Liver (tissue), 9 donors: ENCODE measurements around the gene PPHLN1. TPM values are rescaled to one million over a fixed set of nuclear protein-coding genes. Genes with fewer than 3 reads are reported as not detected.

ENCODE experiments used
- DNase-seq: peaks from one replicate; pipeline ENCODE4 v3.0.0-alpha.2; 2017; ENCODE audit warnings: low spot score
- H3K27ac ChIP-seq, 2 donors: one replicate each; pipeline ENCODE4 v1.7.0; 2013; ENCODE audit warnings: inconsistent platforms in 2 of 2, low read length in 2 of 2, control low read depth in 1 of 2, low read depth in 1 of 2, mild to moderate bottlenecking in 1 of 2
- H3K27me3 ChIP-seq, 4 donors: one replicate each; pipeline versions ENCODE4 v1.6.1 to v1.7.0; 2013; ENCODE audit warnings: low read length in 3 of 4, inconsistent platforms in 1 of 4, mild to moderate bottlenecking in 1 of 4, moderate library complexity in 1 of 4; ENCODE audit not compliant: control insufficient read depth in 4 of 4, insufficient read depth in 4 of 4
- H3K36me3 ChIP-seq, 4 donors: one replicate each; pipeline versions ENCODE4 v1.6.1 to v1.7.0; 2013; ENCODE audit warnings: low read length in 3 of 4, mild to moderate bottlenecking in 3 of 4, low read depth in 1 of 4, moderate library complexity in 1 of 4; ENCODE audit not compliant: control insufficient read depth in 4 of 4, insufficient read depth in 3 of 4
- H3K4me1 ChIP-seq, 4 donors: one replicate each; pipeline versions ENCODE4 v1.6.1 to v1.7.0; 2013; ENCODE audit warnings: low read length in 3 of 4, mild to moderate bottlenecking in 3 of 4, moderate library complexity in 1 of 4; ENCODE audit not compliant: control insufficient read depth in 4 of 4, insufficient read depth in 4 of 4
- H3K4me3 ChIP-seq, 3 donors: one replicate each; pipeline versions ENCODE4 v1.6.1 to v1.7.0; 2013; ENCODE audit warnings: low read length in 3 of 3, control low read depth in 1 of 3, low read depth in 1 of 3, mild to moderate bottlenecking in 1 of 3
- H3K9ac ChIP-seq, 2 donors: one replicate each; pipeline ENCODE4 v1.7.0; 2013; ENCODE audit warnings: low read length in 2 of 2, mild to moderate bottlenecking in 2 of 2, moderate library complexity in 2 of 2, control low read depth in 1 of 2, low read depth in 1 of 2
- H3K9me3 ChIP-seq, 4 donors: one replicate each; pipeline versions ENCODE4 v1.6.1 to v1.7.0; 2013; ENCODE audit warnings: low read length in 3 of 4; ENCODE audit not compliant: control insufficient read depth in 4 of 4
- ATF3 ChIP-seq: IDR thresholded peaks from 2 replicates; pipeline ENCODE4 v1.6.1; 2016; ENCODE audit warnings: antibody characterized with exemption
- CTCF ChIP-seq: fragments of 150-350 bp; IDR thresholded peaks from 2 replicates; pipeline ENCODE4 v1.5.1; 2017; ENCODE audit warnings: improper control_type of control experiment, low read depth, low read length; ENCODE audit not compliant: missing input control
- EGR1 ChIP-seq, 2 donors: IDR thresholded peaks; 2 replicates each; pipeline ENCODE4 v1.6.1; 2016 to 2018; ENCODE audit warnings: antibody characterized with exemption in 2 of 2, low read depth in 2 of 2
- FOXA1 ChIP-seq: IDR thresholded peaks from 2 replicates; pipeline ENCODE4 v1.6.1; 2016; ENCODE audit warnings: antibody characterized with exemption
- FOXA2 ChIP-seq: IDR thresholded peaks from 2 replicates; pipeline ENCODE4 v1.6.1; 2016; ENCODE audit warnings: antibody characterized with exemption
- GABPA ChIP-seq, 2 donors: IDR thresholded peaks in 1 of 2; conservative IDR thresholded peaks in 1 of 2; 2 replicates each; pipeline ENCODE4 v1.6.1; 2016; ENCODE audit warnings: antibody characterized with exemption in 2 of 2, mild to moderate bottlenecking in 1 of 2, moderate library complexity in 1 of 2
- HNF4A ChIP-seq, 2 donors: conservative IDR thresholded peaks; 2 replicates each; pipeline ENCODE4 v1.6.1; 2016; ENCODE audit warnings: antibody characterized with exemption in 2 of 2, mild to moderate bottlenecking in 2 of 2
- HNF4G ChIP-seq: IDR thresholded peaks from 2 replicates; pipeline ENCODE4 v1.6.1; 2016; ENCODE audit warnings: antibody characterized with exemption
- JUND ChIP-seq, 2 donors: IDR thresholded peaks; 2 replicates each; pipeline ENCODE4 v1.6.1; 2016; ENCODE audit warnings: antibody characterized with exemption in 2 of 2
- MAX ChIP-seq: IDR thresholded peaks from 2 replicates; pipeline ENCODE4 v1.6.1; 2016; ENCODE audit warnings: antibody characterized with exemption
- NR2F2 ChIP-seq: IDR thresholded peaks from 2 replicates; pipeline ENCODE4 v1.6.1; 2016; ENCODE audit warnings: antibody characterized with exemption
- RAD21 ChIP-seq, 2 donors: IDR thresholded peaks; 2 replicates each; pipeline ENCODE4 v1.6.1; 2016; ENCODE audit warnings: antibody characterized with exemption in 2 of 2, mild to moderate bottlenecking in 2 of 2
- REST ChIP-seq: IDR thresholded peaks from 2 replicates; pipeline ENCODE4 v1.6.1; 2016; ENCODE audit warnings: antibody characterized with exemption, mild to moderate bottlenecking
- RXRA ChIP-seq, 2 donors: IDR thresholded peaks; 2 replicates each; pipeline ENCODE4 v1.6.1; 2017 to 2018; ENCODE audit warnings: antibody characterized with exemption in 2 of 2, mild to moderate bottlenecking in 1 of 2
- SP1 ChIP-seq: IDR thresholded peaks from 2 replicates; pipeline ENCODE4 v1.6.1; 2018; ENCODE audit warnings: antibody characterized with exemption, mild to moderate bottlenecking
- TAF1 ChIP-seq: conservative IDR thresholded peaks from 2 replicates; pipeline ENCODE4 v1.6.1; 2016; ENCODE audit warnings: antibody characterized with exemption, mild to moderate bottlenecking
- YY1 ChIP-seq: IDR thresholded peaks from 2 replicates; pipeline ENCODE4 v1.6.1; 2016; ENCODE audit warnings: antibody characterized with exemption, mild to moderate bottlenecking
- ZBTB33 ChIP-seq: IDR thresholded peaks from 2 replicates; pipeline ENCODE4 v1.6.1; 2016; ENCODE audit warnings: antibody characterized with exemption
- WGBS: extraction: QIAGEN DNeasy Blood & Tissue Kit; methylation state at CpG from one replicate; pipeline ENCODE4 v1.1.7; 2013; 5-methylcytosine and 5-hydroxymethylcytosine counted together
- polyA plus RNA-seq, 2 donors: library from polyadenylated mRNA; stranded (reverse) in 1 of 2; unstranded in 1 of 2; fragments of 200-250 nt in 1 of 2; fragments of >200 nt in 1 of 2; fragmentation: Nextera tagmentation in 1 of 2; extraction: Ambion mirVana in 1 of 2; gene quantifications; one replicate each; pipeline versions ENCODE4 v1.2.1 to v1.2.3, GENCODE V29; 2013 to 2015
- total RNA-seq, 2 donors: library from RNA; depleted of rRNA; stranded (reverse); fragments of >200 nt; gene quantifications; one replicate each; pipeline ENCODE4 v1.2.3, GENCODE V29; 2014
- donor health status: healthy.
- donor health status: healthy.
- donor health status: healthy.
- donor health status: healthy.
- donor health status: healthy.

The PPHLN1 gene
- total and polyA plus RNA-seq, 4 donors = 11.6 to 40.3 (median 27.7) TPM

- TF ChIP-seq JUND (IDR thresholded peaks at IDR 0.05) = no peak
- no peak for TF ChIP-seq ATF3
- no peak for TF ChIP-seq TAF1
- TF ChIP-seq RXRA (IDR thresholded peaks at IDR 0.05) = no peak
- no peak for TF ChIP-seq REST
- no peak for TF ChIP-seq EGR1 (IDR thresholded peaks at IDR 0.05; ENCODE audit: low read depth in 2 of 2)
- no peak for TF ChIP-seq FOXA1
- no peak for TF ChIP-seq GABPA (IDR thresholded peaks at IDR 0.05 in 1 of 2, conservative IDR thresholded peaks at IDR 0.05 in 1 of 2)
- no peak for TF ChIP-seq CTCF
- TF ChIP-seq HNF4G = no peak
- no peak for TF ChIP-seq RAD21 (IDR thresholded peaks at IDR 0.05)
- no peak for TF ChIP-seq YY1
- no peak for TF ChIP-seq NR2F2
- TF ChIP-seq ZBTB33 = no peak
- no peak for TF ChIP-seq HNF4A (conservative IDR thresholded peaks at IDR 0.05)
- TF ChIP-seq MAX = no peak
- TF ChIP-seq SP1 = no peak
- no peak for TF ChIP-seq FOXA2
- Histone ChIP-seq H3K27me3 (no peaks in the 10 kb centered on the region), H3K27ac (no peak overlapping the region), H3K4me1 (no peaks in the 10 kb centered on the region), H3K4me3 (no peak overlapping the region), H3K9me3 (no peaks in the 10 kb centered on the region), H3K9ac (no peak overlapping the region), H3K36me3 (peaks cover 4 to 13% (median 7%) of the 10 kb centered on the region in 4 donors)
- WGBS = 93% methylated on average over 19 of the region's 19 CpGs
- DNase-seq = no peak
Measured at GRCh38 chr12:42442311-42442759, 116.4 kb downstream of the PPHLN1 start.
